ENCODE results near the gene NFAT5. TPM values are rescaled to one million over a fixed set of nuclear protein-coding genes. Genes with fewer than 3 reads are reported as not detected.

The NFAT5 gene
- total RNA-seq, 1 experiment from 2014 or later, result 21.0 TPM

DNA sequence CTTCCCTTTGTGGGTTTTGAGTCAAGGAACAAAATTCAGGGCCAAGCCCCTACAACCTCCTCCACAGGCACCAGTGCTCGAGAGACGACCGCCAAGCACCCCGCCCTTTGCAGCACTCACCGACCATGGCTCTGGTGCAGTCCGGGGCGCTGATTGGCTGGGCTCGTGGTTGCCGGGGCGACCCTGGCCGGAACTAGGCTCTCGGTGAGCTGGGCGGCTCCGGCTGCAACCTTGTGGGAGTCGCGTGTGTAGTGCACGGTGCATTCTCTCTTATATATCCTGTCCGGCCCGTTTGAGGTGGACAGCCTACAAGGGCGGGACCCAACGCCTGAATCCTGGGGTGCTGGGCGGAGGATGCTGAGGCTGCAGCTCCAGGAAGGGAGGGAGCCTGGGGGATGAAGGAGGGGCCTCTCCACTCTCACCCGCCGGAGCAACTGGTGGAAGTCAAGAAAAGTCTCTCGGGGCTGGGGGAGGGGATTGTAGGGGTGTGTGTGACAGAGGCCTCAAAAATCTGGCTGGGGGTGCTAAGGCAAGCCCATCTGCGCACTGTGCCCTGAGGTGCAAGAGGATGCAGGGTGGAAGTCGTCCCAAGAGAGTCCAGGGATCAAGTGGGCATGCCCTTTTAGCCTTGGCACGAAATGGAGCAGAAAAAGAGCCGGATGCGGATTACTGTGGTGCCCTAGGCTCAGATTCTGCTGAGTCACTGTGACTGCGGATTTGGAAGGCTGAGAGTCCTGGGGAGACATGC is 160.7 kb downstream of the NFAT5 start, which contains the start of gene NQO1:
TSS of gene NQO1 (minus strand) at position 248 of the 748 bp plus-strand sequence. CDS start at position 127, 121 bp downstream.
- Mint-ChIP-seq H3K9me3 (no peaks in the 10 kb centered on the region; a peak in 1 of 5 replicates), H3K36me3 (ENCODE audit: insufficient read depth in 1 of 3, low read depth in 3 of 3) (peaks cover 0 to 5% (median 5%) of the 10 kb centered on the region in 3 experiments; a peak in 3 of 7 replicates), H3K4me1 (peaks cover 32 to 43% of the 10 kb centered on the region in 2 experiments), H3K27me3 (ENCODE audit: low read depth) (no peaks in the 10 kb centered on the region), H3K4me3 (peak within 1 kb of the TSS; percentile 81 to 91), H3K27ac (peak within 1 kb of the TSS; percentile 92 to 100 (median 100))
- H2BK12ac ChIP-seq (ENCODE audit: insufficient read length, low read depth, low read length), result no peak within 1 kb of the TSS
- no peaks in the 10 kb centered on the region for H3K79me1 ChIP-seq (ENCODE audit: insufficient read depth, low read depth, low read length, poor library complexity, severe bottlenecking)
- no peaks in the 10 kb centered on the region for H4K20me1 ChIP-seq (ENCODE audit: control insufficient read depth, insufficient read depth, insufficient read length)
- H3K4ac ChIP-seq (ENCODE audit: low read depth, low read length), result no peak within 1 kb of the TSS
- H3K79me2 ChIP-seq (ENCODE audit: insufficient read depth, low read length), result peaks cover 2% of the 10 kb centered on the region; the same call in 1 of the 2 replicates
- no peak within 1 kb of the TSS for H3T11ph ChIP-seq (ENCODE audit: low read length)
- no peak within 1 kb of the TSS for H2BK15ac ChIP-seq (ENCODE audit: low read depth, low read length)
- no peaks in the 10 kb centered on the region for H3K9me3 ChIP-seq (ENCODE audit: control insufficient read depth, low read depth, low read length)
- no peak within 1 kb of the TSS for H2AK5ac ChIP-seq (ENCODE audit: insufficient read length, low read length)
- peak within 1 kb of the TSS; percentile 92 for H3K14ac ChIP-seq (ENCODE audit: insufficient read depth, low read length)
- H3K23me2 ChIP-seq (ENCODE audit: insufficient read length, low read depth, low read length, poor library complexity, severe bottlenecking), result peaks cover 12% of the 10 kb centered on the region
- peak within 1 kb of the TSS; percentile 88 for H3K18ac ChIP-seq (ENCODE audit: insufficient read length, low read depth, low read length)
- no peak within 1 kb of the TSS for H3K23ac ChIP-seq (ENCODE audit: insufficient read length, low read depth, low read length)
- no peak within 1 kb of the TSS for H4K91ac ChIP-seq (ENCODE audit: insufficient read length, low read depth, low read length)
- peak; percentile 99 for DNase-seq
- TF ChIP-seq, protein P1, sequence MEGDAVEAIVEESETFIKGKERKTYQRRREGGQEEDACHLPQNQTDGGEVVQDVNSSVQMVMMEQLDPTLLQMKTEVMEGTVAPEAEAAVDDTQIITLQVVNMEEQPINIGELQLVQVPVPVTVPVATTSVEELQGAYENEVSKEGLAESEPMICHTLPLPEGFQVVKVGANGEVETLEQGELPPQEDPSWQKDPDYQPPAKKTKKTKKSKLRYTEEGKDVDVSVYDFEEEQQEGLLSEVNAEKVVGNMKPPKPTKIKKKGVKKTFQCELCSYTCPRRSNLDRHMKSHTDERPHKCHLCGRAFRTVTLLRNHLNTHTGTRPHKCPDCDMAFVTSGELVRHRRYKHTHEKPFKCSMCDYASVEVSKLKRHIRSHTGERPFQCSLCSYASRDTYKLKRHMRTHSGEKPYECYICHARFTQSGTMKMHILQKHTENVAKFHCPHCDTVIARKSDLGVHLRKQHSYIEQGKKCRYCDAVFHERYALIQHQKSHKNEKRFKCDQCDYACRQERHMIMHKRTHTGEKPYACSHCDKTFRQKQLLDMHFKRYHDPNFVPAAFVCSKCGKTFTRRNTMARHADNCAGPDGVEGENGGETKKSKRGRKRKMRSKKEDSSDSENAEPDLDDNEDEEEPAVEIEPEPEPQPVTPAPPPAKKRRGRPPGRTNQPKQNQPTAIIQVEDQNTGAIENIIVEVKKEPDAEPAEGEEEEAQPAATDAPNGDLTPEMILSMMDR (conservative IDR thresholded peaks at IDR 0.05), result no peak
- H3K9ac ChIP-seq (ENCODE audit: extremely low read depth, insufficient read length, low read length), result peak within 1 kb of the TSS; percentile 90
- H3K4me1 ChIP-seq (ENCODE audit: insufficient read depth, low read length), result no peaks in the 10 kb centered on the region; the same call in 1 of the 2 replicates
- WGBS (ENCODE audit: extremely low coverage, insufficient read length, low lambda C conversion rate), result no CpG with 5 or more reads among the region's 31 CpGs
- no peaks in the 10 kb centered on the region for H3K27me3 ChIP-seq (ENCODE audit: insufficient read depth, low read length)
- H2BK20ac ChIP-seq (ENCODE audit: low read depth, low read length, poor library complexity, severe bottlenecking), result no peak within 1 kb of the TSS
- peak within 1 kb of the TSS; percentile 86 for H3K27ac ChIP-seq (ENCODE audit: insufficient read length, low read depth, low read length)
- peak within 1 kb of the TSS; percentile 13 for H4K5ac ChIP-seq (ENCODE audit: insufficient read length, low read depth, low read length)
- H2BK120ac ChIP-seq (ENCODE audit: low read depth, low read length, poor library complexity, severe bottlenecking), result no peak within 1 kb of the TSS
- H2AFZ ChIP-seq (ENCODE audit: low read length), result no peak within 1 kb of the TSS
- peak within 1 kb of the TSS; percentile 78 for H3K4me2 ChIP-seq (ENCODE audit: insufficient read depth, insufficient read length, low read length)
- peak within 1 kb of the TSS; percentile 54 for H2BK5ac ChIP-seq (ENCODE audit: insufficient read length, low read length)
- no peak within 1 kb of the TSS for H4K8ac ChIP-seq (replicated peaks; ENCODE audit: insufficient read length, low read depth, low read length)
- peak within 1 kb of the TSS; percentile 9 for H3K56ac ChIP-seq (ENCODE audit: insufficient read length, low read depth, low read length)

Data from H9 (cell line).